CD4-positive, alpha-beta T cell (primary cell): ENCODE data around the gene HSD11B2. TPM values are rescaled to one million over a fixed set of nuclear protein-coding genes. Genes with fewer than 3 reads are reported as not detected.

Experiments
- ATAC-seq: fragments of 200-7000 bp; cut with Tn5 transposase; one replicate; pipeline ENCODE4 v1.10.0; 2022; ENCODE audit warnings: mild to moderate bottlenecking; ENCODE audit not compliant: poor library complexity
- CTCF ChIA-PET: fragments of 350-600 bp; sonication (Branson Sonifier 250); formaldehyde crosslinking; loops from one replicate; lab custom pipeline; 2021; ENCODE audit warnings: antibody characterized with exemption, inconsistent platforms; lab: Charles Lee
- POLR2A ChIA-PET: fragments of 350-600 bp; sonication (Branson Sonifier 250); formaldehyde crosslinking; loops from one replicate; lab custom pipeline; 2021; ENCODE audit warnings: antibody characterized with exemption, inconsistent platforms; lab: Charles Lee
- DNase-seq, 14 experiments: peaks; one replicate each; pipeline ENCODE4 v3.0.0-alpha.2; 2013 to 2020; ENCODE audit warnings: mixed read lengths in 2 of 14
- H3K27ac ChIP-seq, 2 donors: one replicate each; pipeline versions ENCODE4 v1.5.1 to v1.7.0; 2013; ENCODE audit warnings: low read length in 2 of 2, low read depth in 1 of 2, mild to moderate bottlenecking in 1 of 2
- H3K27me3 ChIP-seq, 2 experiments: 1 replicate in 1 of 2; 2 replicates in 1 of 2; pipeline versions ENCODE4 v1.6.1 to v1.7.0; 2013; ENCODE audit warnings: low read length in 2 of 2, control low read depth in 1 of 2, mild to moderate bottlenecking in 1 of 2, moderate library complexity in 1 of 2; ENCODE audit not compliant: insufficient read depth in 2 of 2, control insufficient read depth in 1 of 2
- H3K36me3 ChIP-seq: one replicate; pipeline ENCODE4 v1.6.1; 2013; ENCODE audit warnings: low read length, control low read depth; ENCODE audit not compliant: insufficient read depth
- H3K4me1 ChIP-seq: one replicate; pipeline ENCODE4 v1.6.1; 2013; ENCODE audit warnings: low read length, control low read depth; ENCODE audit not compliant: insufficient read depth
- H3K4me3 ChIP-seq: one replicate; pipeline ENCODE4 v1.5.1; 2013; ENCODE audit warnings: mild to moderate bottlenecking, low read length, moderate library complexity
- H3K9me3 ChIP-seq, 2 experiments: 1 replicate in 1 of 2; 2 replicates in 1 of 2; pipeline versions ENCODE4 v1.6.1 to v1.7.0; 2013; ENCODE audit warnings: low read length in 2 of 2, mild to moderate bottlenecking in 2 of 2, control low read depth in 1 of 2, moderate library complexity in 1 of 2; ENCODE audit not compliant: control insufficient read depth in 1 of 2, insufficient read depth in 1 of 2
- H3K27ac Mint-ChIP-seq: one replicate; pipeline ENCODE4 v1.8.0; 2020; ENCODE audit warnings: mixed read lengths
- H3K27me3 Mint-ChIP-seq: one replicate; pipeline ENCODE4 v1.8.0; 2021; ENCODE audit warnings: mixed read lengths
- H3K36me3 Mint-ChIP-seq: one replicate; pipeline ENCODE4 v1.8.0; 2021; ENCODE audit warnings: low read depth, mixed read lengths
- H3K4me1 Mint-ChIP-seq: one replicate; pipeline ENCODE4 v1.8.0; 2021; ENCODE audit warnings: low read depth, mixed read lengths
- H3K4me3 Mint-ChIP-seq: one replicate; pipeline ENCODE4 v1.8.0; 2020; ENCODE audit warnings: mild to moderate bottlenecking, mixed read lengths
- H3K9me3 Mint-ChIP-seq: one replicate; pipeline ENCODE4 v1.8.0; 2020; ENCODE audit warnings: mixed read lengths
- CTCF ChIP-seq: fragments of 200-600 bp; IDR thresholded peaks from one replicate; pipeline ENCODE4 v1.8.0; 2022; ENCODE audit warnings: antibody characterized with exemption, mild to moderate bottlenecking
- intact Hi-C, 2 experiments: fragments of 100-400 bp; cut with DNase I in 1 of 2; cut with micrococcal nuclease in 1 of 2; formaldehyde crosslinking; loops; one replicate each; pipeline versions ENCODE4 v1.15.1 to v1.9.0; 2023 to 2025; cut with DNase I, micrococcal nuclease
- total RNA-seq, 174 experiments: library from RNA in 2 of 174; stranded (reverse) in 2 of 174; gene quantifications; one replicate each; pipeline ENCODE4 v1.2.3 and lab custom pipeline; 2021 to 2026

HSD11B2 gene
- total RNA-seq, 2 experiments from 2014 or later, result not detected

- ChIA-PET CTCF (interaction anchor here (0.7 to 0.8 kb wide), 4 partner anchors 14 to 53 kb away, joined by 3 read pairs; partner anchors contain the start of gene ZDHHC1), POLR2A (no interaction called here)
- H3K9me3 Mint-ChIP-seq, result no peaks in the 10 kb centered on the region
- no peak overlapping the region for H3K27ac ChIP-seq
- no peak overlapping the region for H3K4me3 Mint-ChIP-seq
- ATAC-seq (no peak), DNase-seq (no peak)
- peaks cover 25% of the 10 kb centered on the region for H3K27me3 Mint-ChIP-seq
- peaks cover 0 to 5% of the 10 kb centered on the region in 2 experiments for H3K9me3 ChIP-seq
- H3K36me3 ChIP-seq, result no peaks in the 10 kb centered on the region
- no peaks in the 10 kb centered on the region for H3K4me1 Mint-ChIP-seq
- intact Hi-C loops, result loop anchor here (5.0 to 10.0 kb wide), 3 partner anchors 123 to 423 kb away; partner anchors contain the start of gene PLEKHG4 (in 1 of the 2)
- H3K27ac Mint-ChIP-seq, result no peak overlapping the region
- peaks cover 17 to 19% of the 10 kb centered on the region in 2 experiments for H3K27me3 ChIP-seq
- H3K4me3 ChIP-seq, result no peak overlapping the region
- H3K36me3 Mint-ChIP-seq, result no peaks in the 10 kb centered on the region
- H3K4me1 ChIP-seq, result peaks cover 9% of the 10 kb centered on the region
- peak; percentile 11 for TF ChIP-seq CTCF
Measured at GRCh38 chr16:67399749-67400704, 30.9 kb upstream of the HSD11B2 start.

- H3K27me3 ChIP-seq, result peaks cover 9 to 11% of the 10 kb centered on the region in 2 experiments
- CTCF ChIA-PET, result no interaction called here
- intact Hi-C loops, result no loop called here
Measured at GRCh38 chr16:67400901-67401300, 30.0 kb upstream of the HSD11B2 start.

GRCh38 chr16:67403976-67404555 is 26.9 kb upstream of the HSD11B2 start:
- no peak for TF ChIP-seq CTCF
- CTCF ChIA-PET, result no interaction called here

More at GRCh38 chr16:67400901-67401300, 30.0 kb upstream of the HSD11B2 start:
- no peaks in the 10 kb centered on the region for H3K4me1 Mint-ChIP-seq
- no peaks in the 10 kb centered on the region for H3K9me3 Mint-ChIP-seq
- H3K36me3 Mint-ChIP-seq, result no peaks in the 10 kb centered on the region
- no peak overlapping the region for H3K4me3 Mint-ChIP-seq
- H3K27ac Mint-ChIP-seq, result no peak overlapping the region
- POLR2A ChIA-PET, result no interaction called here
- ATAC-seq, result no peak
- TF ChIP-seq CTCF, result no peak
- H3K4me1 ChIP-seq, result peaks cover 6% of the 10 kb centered on the region
- no peak overlapping the region for H3K4me3 ChIP-seq
- H3K36me3 ChIP-seq, result no peaks in the 10 kb centered on the region
- no peaks in the 10 kb centered on the region for H3K9me3 ChIP-seq
- H3K27me3 Mint-ChIP-seq, result peaks cover 17% of the 10 kb centered on the region
- DNase-seq, result no peak
- no peak overlapping the region for H3K27ac ChIP-seq

More at GRCh38 chr16:67403976-67404555, 26.9 kb upstream of the HSD11B2 start:
- no peaks in the 10 kb centered on the region for H3K9me3 ChIP-seq
- Mint-ChIP-seq H3K27me3 (peaks cover 12% of the 10 kb centered on the region), H3K36me3 (no peaks in the 10 kb centered on the region), H3K27ac (no peak overlapping the region), H3K4me1 (no peaks in the 10 kb centered on the region), H3K4me3 (no peak overlapping the region), H3K9me3 (no peaks in the 10 kb centered on the region)
- H3K4me3 ChIP-seq, result no peak overlapping the region
- peaks cover 0 to 2% of the 10 kb centered on the region in 2 experiments for H3K27me3 ChIP-seq
- POLR2A ChIA-PET, result no interaction called here
- H3K4me1 ChIP-seq, result peaks cover 6% of the 10 kb centered on the region
- H3K36me3 ChIP-seq, result no peaks in the 10 kb centered on the region
- no peak for ATAC-seq
- intact Hi-C loops, result no loop called here
- H3K27ac ChIP-seq, result no peak overlapping the region
- DNase-seq, result no peak
